Inferior parietal cortex (tissue), 1 donor: ENCODE measurements around the gene PDGFRB.
"Not testable (repeated sequence)": the region's sequence is repeated elsewhere in the genome, so short reads cannot be mapped to it uniquely, and the experiment has no call there.

Experiments used
- DNase-seq: peaks from one replicate; pipeline ENCODE4 v3.0.0-alpha.2; 2016; ENCODE audit errors: extremely low spot score

PDGFRB gene

GRCh38 chr5:150084754-150085153 lies 70.9 kb downstream of the PDGFRB start:
- DNase-seq, result not testable (repeated sequence)

- no peak for DNase-seq
Observed at GRCh38 chr5:150082889-150083288, 72.8 kb downstream of the PDGFRB start.

DNA sequence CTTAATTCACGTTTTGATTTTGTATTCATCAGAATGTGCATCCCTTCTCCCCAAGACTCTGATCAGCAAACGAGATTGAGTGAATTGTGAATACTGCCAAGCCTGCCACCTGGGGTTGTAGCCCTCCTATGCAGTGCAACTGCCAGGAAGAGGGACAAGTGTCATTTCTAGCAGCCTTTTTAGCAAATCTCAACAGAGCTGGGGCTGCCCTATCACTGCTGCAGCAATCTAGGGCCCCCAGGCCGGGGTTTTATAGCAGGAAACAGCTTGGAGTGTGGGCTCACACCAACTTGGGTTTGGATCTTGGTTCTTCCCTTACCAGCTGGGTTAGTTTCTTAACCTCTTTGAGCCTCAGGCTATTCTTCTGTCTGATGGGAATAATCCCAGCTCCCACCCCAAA lies 73.3 kb downstream of the PDGFRB start:
- no peak for DNase-seq

DNA sequence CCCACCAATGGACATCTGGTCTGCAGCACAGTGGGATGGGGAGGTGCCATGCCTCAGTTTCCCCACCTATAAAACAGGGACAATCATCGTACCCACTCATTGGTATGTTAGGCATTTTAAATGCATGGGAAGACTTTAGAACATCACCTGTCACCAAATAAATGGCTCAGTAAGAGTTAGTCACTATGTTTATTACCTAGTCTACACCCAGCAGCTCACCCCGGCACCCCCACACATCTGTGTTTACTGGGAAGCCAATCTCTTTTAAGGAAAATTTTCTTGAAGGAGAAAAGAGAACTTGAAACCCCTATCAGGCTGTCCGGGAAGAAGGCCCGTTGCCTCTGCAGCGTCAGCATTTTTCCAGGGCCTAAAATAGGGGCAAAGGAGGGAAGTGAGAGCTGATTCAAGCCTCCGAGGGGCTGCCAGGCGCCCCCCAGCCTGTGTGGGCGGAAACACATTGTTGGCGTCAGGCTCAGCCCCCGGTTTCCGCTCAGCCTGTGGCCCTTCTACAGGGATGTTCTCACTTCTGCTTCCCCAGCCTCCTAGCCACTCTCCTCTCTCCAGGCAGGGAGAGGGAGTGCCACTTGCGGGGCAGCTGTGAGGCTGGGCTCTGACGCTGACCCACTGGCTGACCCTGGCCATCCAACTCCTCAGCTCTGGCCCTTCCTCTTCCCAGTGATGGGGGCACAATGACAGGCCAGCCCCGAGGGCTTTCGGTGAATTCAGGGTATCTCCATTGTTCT lies 73.9 kb downstream of the PDGFRB start:
- peak; percentile 17 for DNase-seq

GRCh38 chr5:150080696-150081435 lies 74.8 kb downstream of the PDGFRB start:
- no peak for DNase-seq

- DNase-seq, result no peak
Observed at GRCh38 chr5:150079909-150080461, 75.7 kb downstream of the PDGFRB start.

DNA sequence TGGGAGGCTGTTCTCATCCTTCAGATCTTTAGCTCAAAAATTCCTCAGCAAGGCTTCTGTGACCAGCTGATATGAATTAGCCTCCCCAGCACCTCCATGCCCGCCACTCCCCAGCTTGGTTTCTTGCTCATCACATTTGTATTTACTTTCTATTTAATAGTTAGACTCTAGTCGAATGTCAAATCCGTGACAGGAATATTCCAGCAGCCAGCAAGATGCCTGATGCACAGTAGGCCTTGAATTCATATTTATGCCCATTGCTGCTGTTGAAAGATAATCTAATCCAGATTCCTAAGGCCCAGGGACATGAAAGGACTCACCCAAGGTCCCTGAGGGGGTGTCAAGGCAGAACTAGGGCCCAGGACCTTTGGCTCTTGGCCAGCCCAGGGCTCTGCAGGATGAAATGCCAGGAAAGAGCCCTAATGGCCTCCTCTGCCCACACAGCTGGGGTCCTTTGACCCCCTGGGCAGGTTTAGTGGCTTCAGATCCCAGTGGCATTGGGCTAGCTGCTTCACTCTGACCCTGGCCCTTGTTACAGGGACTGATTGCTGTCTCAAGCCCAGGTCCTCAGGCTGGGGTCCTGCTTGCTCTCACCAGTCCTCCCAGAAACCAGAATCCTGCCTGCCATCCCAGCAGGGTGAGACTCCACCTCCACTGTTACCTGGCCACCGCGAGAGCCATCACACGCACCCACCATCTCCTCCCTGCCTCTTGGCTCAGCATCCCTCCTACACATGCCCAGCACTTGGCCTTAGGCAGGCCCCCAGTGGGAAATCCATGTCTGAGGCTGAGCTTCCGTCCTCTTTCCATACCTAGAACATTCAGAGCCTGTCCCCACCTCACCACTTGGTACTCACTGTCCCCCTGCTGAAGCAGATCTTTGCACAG lies 76.6 kb downstream of the PDGFRB start:
- no peak for DNase-seq

- no peak for DNase-seq
Observed at GRCh38 chr5:150077996-150078801, 77.4 kb downstream of the PDGFRB start.

DNA sequence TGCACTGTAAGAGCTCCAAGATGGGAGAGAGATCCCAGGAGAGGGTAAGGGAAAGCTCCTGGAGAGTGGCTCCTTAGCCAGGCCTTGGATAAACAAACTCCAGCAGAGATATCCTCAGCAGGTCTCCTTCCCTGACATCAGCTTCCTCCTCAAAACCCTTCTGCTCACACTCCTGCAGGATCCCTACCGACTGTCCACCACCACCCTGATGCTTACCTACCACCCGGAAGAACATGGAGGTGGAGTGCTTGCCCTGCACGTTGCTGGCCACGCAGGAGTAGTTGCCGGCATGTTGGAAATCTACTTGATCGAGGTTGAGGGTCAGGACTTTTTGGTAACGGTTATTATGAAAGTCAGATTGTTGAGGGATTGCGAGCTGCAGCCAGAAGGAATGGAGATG lies 78.6 kb downstream of the PDGFRB start:
- no peak for DNase-seq

GRCh38 chr5:150075806-150076205 lies 79.8 kb downstream of the PDGFRB start:
- no peak for DNase-seq

DNA sequence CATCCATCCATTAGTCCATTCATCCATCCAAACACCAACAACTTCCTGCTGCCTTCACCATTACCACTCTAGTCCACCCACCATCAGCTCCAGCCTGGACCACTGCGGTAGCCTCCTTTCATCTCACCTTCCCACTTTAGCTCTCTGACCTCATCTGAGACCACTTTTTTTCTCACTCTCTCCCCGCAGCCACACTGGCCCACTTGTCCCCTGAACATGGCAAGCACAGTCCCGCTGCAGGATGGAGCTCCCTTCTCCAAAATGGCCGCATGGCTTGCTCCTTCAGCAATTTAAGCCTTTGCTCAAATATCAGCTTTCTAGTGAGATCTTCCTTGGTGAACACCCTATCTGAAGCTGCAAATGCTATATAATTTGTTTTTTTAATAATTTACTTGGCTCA lies 80.4 kb downstream of the PDGFRB start:
- no peak for DNase-seq

GRCh38 chr5:150073677-150074076 lies 82.0 kb downstream of the PDGFRB start:
- no peak for DNase-seq

GRCh38 chr5:150073086-150073625 lies 82.5 kb downstream of the PDGFRB start:
- no peak for DNase-seq

DNA sequence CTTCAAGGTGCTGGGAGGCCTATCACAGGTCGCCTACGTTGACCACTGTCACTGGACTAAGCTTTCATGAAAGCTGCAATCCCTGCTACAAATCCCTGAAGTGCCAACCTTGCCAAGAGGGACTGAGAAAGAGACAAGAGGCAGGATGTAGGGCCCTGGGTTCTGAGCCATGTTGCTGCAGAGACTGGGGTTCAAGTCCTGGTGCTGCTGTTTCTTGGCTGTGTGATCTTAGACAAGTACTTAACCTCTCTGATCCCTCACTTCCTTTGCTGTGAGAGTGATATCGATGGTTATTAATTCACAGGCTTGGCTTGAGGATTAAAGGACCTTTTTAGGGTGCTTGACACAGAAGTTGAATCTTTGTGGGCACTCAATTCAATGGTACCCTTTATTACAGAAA lies 84.8 kb downstream of the PDGFRB start:
- DNase-seq, result no peak

GRCh38 chr5:150069672-150070627 lies 85.7 kb downstream of the PDGFRB start:
- no peak for DNase-seq

- no peak for DNase-seq
Observed at GRCh38 chr5:150068961-150069645, 86.5 kb downstream of the PDGFRB start.

DNA sequence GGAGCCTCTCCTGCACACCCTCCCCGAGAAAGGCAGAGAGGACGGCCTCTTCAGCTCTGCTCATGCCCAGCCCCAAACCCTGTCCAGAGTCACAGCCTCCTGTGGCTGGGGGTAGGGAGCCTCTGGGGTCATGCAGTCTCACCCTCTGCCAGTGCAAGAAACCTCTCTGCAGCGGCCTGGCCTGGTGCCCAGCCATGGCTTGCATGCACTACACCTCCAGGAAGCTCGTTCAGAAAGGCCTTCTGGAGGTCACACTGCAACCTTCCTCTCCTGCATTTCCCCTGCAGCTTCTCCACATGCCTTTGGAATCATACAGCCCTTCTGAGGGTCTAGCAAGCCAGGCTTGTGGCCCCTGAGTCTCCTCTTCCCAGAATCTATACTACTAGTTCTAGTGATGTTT lies 87.2 kb downstream of the PDGFRB start:
- DNase-seq, result no peak

DNA sequence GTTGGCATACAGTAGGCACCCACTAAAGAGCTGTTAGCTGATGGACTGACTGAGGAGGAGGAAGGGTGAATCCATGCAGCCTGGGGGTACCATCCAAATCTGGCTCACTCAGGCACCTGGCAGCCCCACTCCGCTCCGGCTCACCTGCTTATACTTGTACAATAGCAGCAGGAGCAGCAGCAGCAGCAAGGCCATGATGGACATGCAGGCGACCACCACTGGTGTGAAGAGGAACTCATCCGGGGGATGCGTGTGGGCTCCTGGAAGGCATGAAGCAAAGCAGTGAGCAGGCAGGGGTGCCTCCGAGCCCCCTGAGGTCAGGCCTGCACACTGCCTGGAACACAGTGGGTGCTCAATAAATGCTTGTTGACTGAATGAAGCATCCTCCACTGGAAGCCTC lies 87.6 kb downstream of the PDGFRB start:
- DNase-seq, result no peak

DNA sequence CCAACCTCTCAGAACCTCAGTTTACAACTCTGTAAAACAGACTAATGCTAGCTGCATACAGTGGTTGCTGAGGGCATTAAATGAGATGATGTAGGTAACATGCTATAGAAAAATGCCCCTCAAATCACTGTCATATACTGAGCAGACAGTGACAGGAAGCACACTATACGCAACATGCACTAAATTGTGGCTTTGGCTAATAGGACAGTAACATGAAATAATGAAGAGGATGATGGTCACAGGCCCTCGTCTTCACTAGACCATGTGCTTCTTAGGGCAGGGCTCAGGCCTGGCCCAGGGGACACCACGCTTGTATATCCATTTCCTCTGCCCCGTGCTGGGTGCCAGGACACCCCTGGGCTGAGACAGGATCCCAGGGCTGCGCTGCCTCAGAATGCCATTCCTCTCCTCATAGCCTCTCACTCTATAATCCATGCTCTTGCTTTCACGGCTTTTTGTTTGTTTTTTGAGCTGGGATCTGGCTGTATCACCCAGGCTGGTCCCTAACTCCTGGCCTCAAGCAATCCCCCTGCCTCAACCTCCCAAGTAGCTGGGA lies 88.2 kb downstream of the PDGFRB start:
- DNase-seq, result no peak
